Measurements from ENCODE around the gene THAP10. TPM values are rescaled to one million over a fixed set of nuclear protein-coding genes. Genes with fewer than 3 reads are reported as not detected.
A peak's percentile ranks its signal among the peaks of the same experiment; 100 is the strongest.

Gene THAP10
- total and polyA plus RNA-seq, 2 experiments from 2014 or later: 2.1 to 3.0 TPM

GRCh38 chr15:70835841-70836240, 56.4 kb downstream of the THAP10 start:
- H4K20me1 ChIP-seq (ENCODE audit: insufficient read depth, poor library complexity, severe bottlenecking): no peaks in the 10 kb centered on the region
- H3K79me2 ChIP-seq: no peaks in the 10 kb centered on the region
- 87% methylated on average over 3 of the region's 3 CpGs for WGBS (ENCODE audit: low lambda C conversion rate, missing lambda C conversion rate)
- no peaks in the 10 kb centered on the region for H3K9me3 ChIP-seq (ENCODE audit: low read depth)
- H3K27ac ChIP-seq: peak overlapping the region; percentile 91
- no peak overlapping the region for H3K4me2 ChIP-seq
- no peak for DNase-seq (ENCODE audit: low spot score)
- H3K4me1 ChIP-seq (ENCODE audit: insufficient read depth): peaks cover 15% of the 10 kb centered on the region
- TF ChIP-seq, protein P1, sequence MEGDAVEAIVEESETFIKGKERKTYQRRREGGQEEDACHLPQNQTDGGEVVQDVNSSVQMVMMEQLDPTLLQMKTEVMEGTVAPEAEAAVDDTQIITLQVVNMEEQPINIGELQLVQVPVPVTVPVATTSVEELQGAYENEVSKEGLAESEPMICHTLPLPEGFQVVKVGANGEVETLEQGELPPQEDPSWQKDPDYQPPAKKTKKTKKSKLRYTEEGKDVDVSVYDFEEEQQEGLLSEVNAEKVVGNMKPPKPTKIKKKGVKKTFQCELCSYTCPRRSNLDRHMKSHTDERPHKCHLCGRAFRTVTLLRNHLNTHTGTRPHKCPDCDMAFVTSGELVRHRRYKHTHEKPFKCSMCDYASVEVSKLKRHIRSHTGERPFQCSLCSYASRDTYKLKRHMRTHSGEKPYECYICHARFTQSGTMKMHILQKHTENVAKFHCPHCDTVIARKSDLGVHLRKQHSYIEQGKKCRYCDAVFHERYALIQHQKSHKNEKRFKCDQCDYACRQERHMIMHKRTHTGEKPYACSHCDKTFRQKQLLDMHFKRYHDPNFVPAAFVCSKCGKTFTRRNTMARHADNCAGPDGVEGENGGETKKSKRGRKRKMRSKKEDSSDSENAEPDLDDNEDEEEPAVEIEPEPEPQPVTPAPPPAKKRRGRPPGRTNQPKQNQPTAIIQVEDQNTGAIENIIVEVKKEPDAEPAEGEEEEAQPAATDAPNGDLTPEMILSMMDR (IDR thresholded peaks at IDR 0.05; ENCODE audit: poor library complexity): no peak
- TF ChIP-seq EZH2phosphoT487 (IDR thresholded peaks at IDR 0.05; ENCODE audit: low read depth, severe bottlenecking, unreplicated experiment) (no peak), EZH2 (IDR thresholded peaks at IDR 0.05; ENCODE audit: borderline replicate concordance) (no peak)
- no peaks in the 10 kb centered on the region for H3K36me3 ChIP-seq (replicated peaks; ENCODE audit: insufficient read depth, low read depth)
- H2AFZ ChIP-seq: no peak overlapping the region
- no peaks in the 10 kb centered on the region for H3K9me2 ChIP-seq (replicated peaks; ENCODE audit: insufficient read depth)
- H3K27me3 ChIP-seq: no peaks in the 10 kb centered on the region
- no peak overlapping the region for H3K4me3 ChIP-seq

- TF ChIP-seq, protein P1 (IDR thresholded peaks at IDR 0.05; ENCODE audit: poor library complexity): no peak
- TF ChIP-seq EZH2phosphoT487 (IDR thresholded peaks at IDR 0.05; ENCODE audit: low read depth, severe bottlenecking, unreplicated experiment) (no peak), EZH2 (IDR thresholded peaks at IDR 0.05; ENCODE audit: borderline replicate concordance) (no peak)
- Histone ChIP-seq H3K4me3 (no peak overlapping the region), H3K9me2 (replicated peaks; ENCODE audit: insufficient read depth) (no peaks in the 10 kb centered on the region), H2AFZ (no peak overlapping the region), H3K4me2 (no peak overlapping the region), H3K4me1 (ENCODE audit: insufficient read depth) (peaks cover 15% of the 10 kb centered on the region), H3K27me3 (no peaks in the 10 kb centered on the region), H3K27ac (peak overlapping the region; percentile 91), H3K36me3 (replicated peaks; ENCODE audit: insufficient read depth, low read depth) (no peaks in the 10 kb centered on the region), H3K79me2 (no peaks in the 10 kb centered on the region), H4K20me1 (ENCODE audit: insufficient read depth, poor library complexity, severe bottlenecking) (no peaks in the 10 kb centered on the region), H3K9me3 (ENCODE audit: low read depth) (no peaks in the 10 kb centered on the region)
- WGBS (ENCODE audit: low lambda C conversion rate, missing lambda C conversion rate): 90% methylated on average over 6 of the region's 6 CpGs
- DNase-seq (ENCODE audit: low spot score): no peak
Observed at GRCh38 chr15:70835415-70835814, 56.8 kb downstream of the THAP10 start.

- Histone ChIP-seq H3K4me1 (ENCODE audit: insufficient read depth) (peaks cover 15% of the 10 kb centered on the region), H3K4me3 (no peak overlapping the region), H3K27ac (peak overlapping the region; percentile 91), H3K9me3 (ENCODE audit: low read depth) (no peaks in the 10 kb centered on the region), H3K79me2 (no peaks in the 10 kb centered on the region), H2AFZ (no peak overlapping the region), H3K9me2 (replicated peaks; ENCODE audit: insufficient read depth) (no peaks in the 10 kb centered on the region), H3K27me3 (no peaks in the 10 kb centered on the region), H3K36me3 (replicated peaks; ENCODE audit: insufficient read depth, low read depth) (no peaks in the 10 kb centered on the region), H3K4me2 (no peak overlapping the region), H4K20me1 (ENCODE audit: insufficient read depth, poor library complexity, severe bottlenecking) (no peaks in the 10 kb centered on the region)
- DNase-seq (ENCODE audit: low spot score): no peak
- TF ChIP-seq, protein P1 (IDR thresholded peaks at IDR 0.05; ENCODE audit: poor library complexity): no peak
- TF ChIP-seq EZH2 (IDR thresholded peaks at IDR 0.05; ENCODE audit: borderline replicate concordance) (no peak), EZH2phosphoT487 (IDR thresholded peaks at IDR 0.05; ENCODE audit: low read depth, severe bottlenecking, unreplicated experiment) (no peak)
- 81% methylated on average over 2 of the region's 2 CpGs for WGBS (ENCODE audit: low lambda C conversion rate, missing lambda C conversion rate)
Observed at GRCh38 chr15:70834999-70835398, 57.2 kb downstream of the THAP10 start.
